B cell (primary cell): ENCODE data around the gene CCL17.
"Not testable (repeated sequence)": the region's sequence is repeated elsewhere in the genome, so short reads cannot be mapped to it uniquely, and the experiment has no call there.

ENCODE experiments used
- CTCF ChIP-seq: fragments of 200-600 bp; IDR thresholded peaks from one replicate; pipeline ENCODE4 v1.8.0; 2022; ENCODE audit warnings: antibody characterized with exemption, mild to moderate bottlenecking
- EZH2 ChIP-seq: IDR thresholded peaks from 2 replicates; pipeline ENCODE4 v1.6.1; 2012; ENCODE audit warnings: borderline replicate concordance, low read depth, mild to moderate bottlenecking, moderate library complexity, low read length; ENCODE audit not compliant: insufficient read depth, poor library complexity, severe bottlenecking

- TF ChIP-seq CTCF, EZH2: not testable (repeated sequence)
Observed at GRCh38 chr16:57374925-57375465, 29.6 kb upstream of the CCL17 start.
